GM23248 (cell line): ENCODE data around the gene CCDC97.

Experiments
- EZH2 ChIP-seq: fragments of 200-600 bp; sonication (generic); IDR thresholded peaks from 2 replicates; pipeline ENCODE4 v1.6.1; 2018; ENCODE audit warnings: antibody characterized with exemption, mild to moderate bottlenecking; ENCODE audit not compliant: insufficient read depth, poor library complexity, severe bottlenecking
- EZH2phosphoT487 ChIP-seq: fragments of 200-600 bp; sonication (generic); IDR thresholded peaks from 2 replicates; pipeline ENCODE4 v1.6.1; 2018; ENCODE audit warnings: antibody characterized with exemption, moderate library complexity, mild to moderate bottlenecking, low read depth; ENCODE audit not compliant: insufficient read depth

- TF ChIP-seq EZH2phosphoT487, result no peak
- no peak for TF ChIP-seq EZH2
Measured at GRCh38 chr19:41264581-41265394, 45.2 kb upstream of the CCDC97 start.
